Neural cell (in vitro differentiated cells): Measurements from ENCODE around the gene MGAT5B. TPM values are rescaled to one million over a fixed set of nuclear protein-coding genes. Genes with fewer than 3 reads are reported as not detected.

Experiments
- H2AFZ ChIP-seq: fragments of 200-600, 300-800 bp; sonication (generic), shearing (Covaris generic); 2 replicates; pipeline ENCODE4 v1.6.0; 2014; ENCODE audit warnings: low read depth, mild to moderate bottlenecking, antibody characterized with exemption, low read length, moderate library complexity
- H3F3A ChIP-seq: fragments of 200-600 bp; shearing (Covaris generic); 2 replicates; pipeline ENCODE4 v1.6.1; 2016; ENCODE audit warnings: mild to moderate bottlenecking, moderate library complexity, mixed read lengths, antibody characterized with exemption, low read length; ENCODE audit not compliant: insufficient read depth, poor library complexity, severe bottlenecking
- H3K27ac ChIP-seq: fragments of 200-600, 300-800 bp; sonication (generic), shearing (Covaris generic); 2 replicates; pipeline ENCODE4 v1.5.1; 2014; ENCODE audit warnings: mild to moderate bottlenecking, low read length, moderate library complexity
- H3K27me3 ChIP-seq: fragments of 300-800, 200-600 bp; sonication (generic), shearing (Covaris generic); 2 replicates; pipeline ENCODE4 v1.6.0; 2014; ENCODE audit warnings: mild to moderate bottlenecking, low read depth, low read length, moderate library complexity; ENCODE audit not compliant: insufficient read depth
- H3K36me3 ChIP-seq: fragments of 300-800, 200-600 bp; sonication (generic), shearing (Covaris generic); 2 replicates; pipeline ENCODE4 v1.5.1; 2014; ENCODE audit warnings: mild to moderate bottlenecking, antibody characterized with exemption, low read length, moderate library complexity; ENCODE audit not compliant: insufficient read depth
- H3K4me2 ChIP-seq: fragments of 300-800, 200-600 bp; sonication (generic), shearing (Covaris generic); 2 replicates; pipeline ENCODE4 v1.6.0; 2014; ENCODE audit warnings: mild to moderate bottlenecking, low read length
- H3K4me3 ChIP-seq: fragments of 300-800, 200-600 bp; sonication (generic), shearing (Covaris generic); 2 replicates; pipeline ENCODE4 v1.5.1; 2014; ENCODE audit warnings: mild to moderate bottlenecking, low read length, moderate library complexity
- H3K79me2 ChIP-seq: fragments of 200-600 bp; shearing (Covaris generic); replicated peaks from 2 replicates; pipeline ENCODE4 v1.6.0; 2014; ENCODE audit warnings: mild to moderate bottlenecking, low read length, moderate library complexity; ENCODE audit not compliant: insufficient read depth
- H3K9ac ChIP-seq: fragments of 300-800, 200-600 bp; sonication (generic), shearing (Covaris generic); 2 replicates; pipeline ENCODE4 v1.6.1; 2016; ENCODE audit warnings: mild to moderate bottlenecking, low read length, mixed read lengths
- H3K9me2 ChIP-seq: fragments of 200-600 bp; shearing (Covaris generic); 2 replicates; pipeline ENCODE4 v1.6.1; 2016; ENCODE audit warnings: mild to moderate bottlenecking, low read length, mixed read lengths; ENCODE audit not compliant: insufficient read depth
- H3K9me3 ChIP-seq: fragments of 200-600, 300-800 bp; sonication (generic), shearing (Covaris generic); 2 replicates; pipeline ENCODE4 v1.6.1; 2016; ENCODE audit warnings: mild to moderate bottlenecking, mixed run types, low read length, moderate library complexity, mixed read lengths
- H4K20me1 ChIP-seq: fragments of 200-600 bp; shearing (Covaris generic); 2 replicates; pipeline ENCODE4 v1.6.1; 2016; ENCODE audit warnings: mild to moderate bottlenecking, mixed run types; ENCODE audit not compliant: insufficient read depth
- CTCF ChIP-seq: fragments of 450-650 bp; IDR thresholded peaks from 2 replicates; pipeline ENCODE4 v1.5.1; 2014; ENCODE audit warnings: antibody characterized with exemption, mild to moderate bottlenecking, moderate library complexity; ENCODE audit not compliant: poor library complexity, severe bottlenecking
- EP300 ChIP-seq: fragments of 450-650 bp; conservative IDR thresholded peaks from 2 replicates; pipeline ENCODE4 v1.6.1; 2014; ENCODE audit warnings: antibody characterized with exemption, mild to moderate bottlenecking, moderate library complexity; ENCODE audit not compliant: poor library complexity, severe bottlenecking
- EZH2 ChIP-seq: fragments of 200-600, 300-800 bp; shearing (Covaris generic), sonication (generic); IDR thresholded peaks from 2 replicates; pipeline ENCODE4 v1.6.1; 2014; ENCODE audit warnings: antibody characterized with exemption, low read length, borderline replicate concordance, mild to moderate bottlenecking; ENCODE audit not compliant: insufficient read depth, poor library complexity, severe bottlenecking
- MXI1 ChIP-seq: fragments of 450-650 bp; conservative IDR thresholded peaks from 2 replicates; pipeline ENCODE4 v1.6.1; 2014; ENCODE audit warnings: antibody characterized with exemption, mild to moderate bottlenecking; ENCODE audit not compliant: poor library complexity, severe bottlenecking
- POLR2AphosphoS5 ChIP-seq: IDR thresholded peaks from 2 replicates; pipeline ENCODE4 v1.6.1; 2012
- RAD21 ChIP-seq: fragments of 450-650 bp; conservative IDR thresholded peaks from 2 replicates; pipeline ENCODE4 v1.6.1; 2014; ENCODE audit warnings: antibody characterized with exemption, mild to moderate bottlenecking, moderate library complexity
- REST ChIP-seq: IDR thresholded peaks from 2 replicates; pipeline ENCODE4 v1.6.1; 2012; ENCODE audit warnings: borderline replicate concordance
- SMC3 ChIP-seq: fragments of 450-650 bp; conservative IDR thresholded peaks from 2 replicates; pipeline ENCODE4 v1.6.1; 2014; ENCODE audit warnings: antibody characterized with exemption, mild to moderate bottlenecking, moderate library complexity; ENCODE audit not compliant: poor library complexity
- TAF1 ChIP-seq: IDR thresholded peaks from 2 replicates; pipeline ENCODE4 v1.6.1; 2012; ENCODE audit warnings: low read depth
- polyA plus RNA-seq: library from polyadenylated mRNA; depleted of rRNA; stranded (reverse); fragments of >200 nt; gene quantifications from 2 replicates; pipeline ENCODE4 v1.2.3, GENCODE V29; 2014

MGAT5B gene
- polyA plus RNA-seq, 1 donor from 2014 or later, result 8.8 TPM

- TF ChIP-seq POLR2AphosphoS5 (no peak), CTCF (no peak), EZH2 (no peak), RAD21 (no peak), EP300 (no peak), TAF1 (no peak), REST (no peak), MXI1 (no peak), SMC3 (no peak)
- Histone ChIP-seq H3K4me3 (no peak overlapping the region), H3K9ac (no peak overlapping the region), H3K9me2 (no peaks in the 10 kb centered on the region), H3F3A (no peaks in the 10 kb centered on the region), H3K4me2 (no peak overlapping the region), H3K9me3 (no peaks in the 10 kb centered on the region), H3K36me3 (no peaks in the 10 kb centered on the region), H2AFZ (no peak overlapping the region), H3K27me3 (no peaks in the 10 kb centered on the region), H3K27ac (no peak overlapping the region), H3K79me2 (no peaks in the 10 kb centered on the region), H4K20me1 (no peaks in the 10 kb centered on the region)
Measured at GRCh38 chr17:76886395-76886794, 18.2 kb downstream of the MGAT5B start.

- H3K36me3 ChIP-seq, result no peaks in the 10 kb centered on the region
- H3F3A ChIP-seq, result no peaks in the 10 kb centered on the region
- no peak for TF ChIP-seq CTCF
- H3K4me3 ChIP-seq, result no peak overlapping the region
- no peak overlapping the region for H3K27ac ChIP-seq
- H3K9me2 ChIP-seq, result no peaks in the 10 kb centered on the region
- H4K20me1 ChIP-seq, result no peaks in the 10 kb centered on the region
- no peak overlapping the region for H3K9ac ChIP-seq
- no peak overlapping the region for H3K4me2 ChIP-seq
- H3K27me3 ChIP-seq, result no peaks in the 10 kb centered on the region
- H2AFZ ChIP-seq, result no peak overlapping the region
- H3K79me2 ChIP-seq, result no peaks in the 10 kb centered on the region
- H3K9me3 ChIP-seq, result no peaks in the 10 kb centered on the region
Measured at GRCh38 chr17:76887802-76888201, 19.6 kb downstream of the MGAT5B start.
